Esophagus squamous epithelium (tissue), 5 donors: ENCODE data around the gene SRA1. TPM values are rescaled to one million over a fixed set of nuclear protein-coding genes. Genes with fewer than 3 reads are reported as not detected.

ENCODE experiments used
- DNase-seq: peaks from one replicate; lab custom pipeline; 2025; lab: John Stamatoyannopoulos, UW
- H3K27ac ChIP-seq, 4 donors: fragments of 200-600 bp; sonication (generic); one replicate each; pipeline ENCODE4 v1.5.1; 2016 to 2019; ENCODE audit warnings: mild to moderate bottlenecking in 1 of 4
- H3K27me3 ChIP-seq, 4 donors: fragments of 200-600 bp; sonication (generic); 1 replicate in 3 of 4; 2 replicates in 1 of 4; pipeline versions ENCODE4 v1.5.1 to v1.6.0; 2017 to 2021; ENCODE audit warnings: antibody characterized with exemption in 1 of 4
- H3K36me3 ChIP-seq, 3 donors: fragments of 200-600 bp; sonication (generic); one replicate each; pipeline ENCODE4 v1.5.1; 2016 to 2019
- H3K4me1 ChIP-seq, 3 donors: fragments of 200-600 bp; sonication (generic); one replicate each; pipeline ENCODE4 v1.5.1; 2017 to 2019
- H3K4me3 ChIP-seq, 4 donors: fragments of 200-600 bp; sonication (generic); 1 replicate in 3 of 4; 2 replicates in 1 of 4; pipeline ENCODE4 v1.5.1; 2016 to 2019; ENCODE audit warnings: mild to moderate bottlenecking in 2 of 4, moderate library complexity in 1 of 4
- H3K9me3 ChIP-seq, 3 donors: fragments of 200-600 bp; sonication (generic); one replicate each; pipeline ENCODE4 v1.5.1; 2016 to 2019
- CTCF ChIP-seq, 6 experiments: fragments of 450-650 bp in 4 of 6; fragments of 200-600 bp in 2 of 6; sonication (generic) in 2 of 6; IDR thresholded peaks; one replicate each; pipeline ENCODE4 v1.5.1; 2016 to 2019; ENCODE audit warnings: antibody characterized with exemption in 6 of 6, mild to moderate bottlenecking in 4 of 6, moderate library complexity in 4 of 6
- POLR2A ChIP-seq, 4 donors: fragments of 450-650 bp; IDR thresholded peaks; one replicate each; pipeline ENCODE4 v1.6.1; 2017; ENCODE audit warnings: antibody characterized with exemption in 4 of 4, mild to moderate bottlenecking in 4 of 4, moderate library complexity in 3 of 4
- WGBS, 2 donors: methylation state at CpG; one replicate each; pipeline ENCODE4 v1.1.5; 2018; 5-methylcytosine and 5-hydroxymethylcytosine counted together
- intact Hi-C: fragments of 100-400 bp; cut with DNase I; formaldehyde crosslinking; loops from one replicate; pipeline ENCODE4 v1.15.0; 2022
- total RNA-seq, 4 donors: library from RNA; depleted of rRNA; stranded (reverse); fragments of >200 nt; gene quantifications; one replicate each; pipeline ENCODE4 v1.1.0, GENCODE V29; 2016
- donor health status: DM: yes; HTN: yes; CAD: no.

The SRA1 gene
- total RNA-seq, 4 donors from 2014 or later: 17.4 to 22.3 (median 21.0) TPM

GRCh38 chr5:140568443-140569063, 11.3 kb upstream of the SRA1 start:
- 80% methylated on average over 1 of the region's 2 CpGs; no CpG with 5 or more reads in 1 of the 2 donors for WGBS, 2 donors
- intact Hi-C loops: loop anchor here (5.0 kb wide), 1 partner anchor 74 kb away; no protein-coding TSS in a partner anchor
- TF ChIP-seq POLR2A (IDR thresholded peaks at IDR 0.05): no peak
- no peak for TF ChIP-seq CTCF (IDR thresholded peaks at IDR 0.05)

GRCh38 chr5:140567871-140568270, 10.6 kb upstream of the SRA1 start:
- peak overlapping the region in 3 of 4 donors; percentile 68 to 83 (median 70) for H3K27ac ChIP-seq
- H3K9me3 ChIP-seq: no peaks in the 10 kb centered on the region
- no peak for DNase-seq
- no peak for TF ChIP-seq POLR2A (IDR thresholded peaks at IDR 0.05)
- no peak for TF ChIP-seq CTCF (IDR thresholded peaks at IDR 0.05)
- no peaks in the 10 kb centered on the region for H3K27me3 ChIP-seq
- peaks cover 8 to 46% (median 14%) of the 10 kb centered on the region in 3 donors for H3K36me3 ChIP-seq
- peaks cover 16 to 84% (median 49%) of the 10 kb centered on the region in 3 donors for H3K4me1 ChIP-seq
- no peak overlapping the region for H3K4me3 ChIP-seq
- WGBS, 2 donors: 96% methylated on average over 8 of the region's 13 CpGs; no CpG with 5 or more reads in 1 of the 2 donors
- intact Hi-C loops: loop anchor here (5.0 kb wide), 1 partner anchor 74 kb away; no protein-coding TSS in a partner anchor

More at GRCh38 chr5:140568443-140569063, 11.3 kb upstream of the SRA1 start:
- Histone ChIP-seq H3K36me3 (peaks cover 8 to 46% (median 14%) of the 10 kb centered on the region in 3 donors), H3K9me3 (no peaks in the 10 kb centered on the region), H3K4me1 (peaks cover 10 to 77% (median 42%) of the 10 kb centered on the region in 3 donors), H3K4me3 (no peak overlapping the region), H3K27ac (peak overlapping the region; percentile 40 to 83 (median 69)), H3K27me3 (no peaks in the 10 kb centered on the region)
- no peak for DNase-seq

- no peak overlapping the region for H3K27ac ChIP-seq
- peaks cover 8 to 46% (median 14%) of the 10 kb centered on the region in 3 donors for H3K36me3 ChIP-seq
- no peak for TF ChIP-seq CTCF (IDR thresholded peaks at IDR 0.05)
- no peak for TF ChIP-seq POLR2A (IDR thresholded peaks at IDR 0.05)
- DNase-seq: no peak
- WGBS, 2 donors: 87 to 97% methylated on average over 14 to 18 of the region's 22 CpGs
- H3K9me3 ChIP-seq: no peaks in the 10 kb centered on the region
- H3K27me3 ChIP-seq: no peaks in the 10 kb centered on the region
- peaks cover 16 to 90% (median 50%) of the 10 kb centered on the region in 3 donors for H3K4me1 ChIP-seq
- intact Hi-C loops: loop anchor here (5.0 kb wide), 1 partner anchor 75 kb away; no protein-coding TSS in a partner anchor
- H3K4me3 ChIP-seq: no peak overlapping the region
Observed at GRCh38 chr5:140567136-140567818, 10.0 kb upstream of the SRA1 start.

- Histone ChIP-seq H3K4me3 (no peak overlapping the region), H3K27me3 (no peaks in the 10 kb centered on the region), H3K27ac (peak overlapping the region in 1 of 4 donors; percentile 97), H3K4me1 (peaks cover 16 to 91% (median 51%) of the 10 kb centered on the region in 3 donors), H3K9me3 (no peaks in the 10 kb centered on the region), H3K36me3 (peaks cover 8 to 53% (median 14%) of the 10 kb centered on the region in 3 donors)
- intact Hi-C loops: loop anchor here (5.0 kb wide), 1 partner anchor 76 kb away; no protein-coding TSS in a partner anchor
- TF ChIP-seq POLR2A (IDR thresholded peaks at IDR 0.05) (no peak), CTCF (IDR thresholded peaks at IDR 0.05) (no peak)
- DNase-seq: no peak
- WGBS, 2 donors: 84 to 100% methylated on average over 3 to 5 of the region's 5 CpGs
Observed at GRCh38 chr5:140566665-140567064, 9.4 kb upstream of the SRA1 start.

- TF ChIP-seq POLR2A (IDR thresholded peaks at IDR 0.05): no peak
- TF ChIP-seq CTCF (IDR thresholded peaks at IDR 0.05): no peak
- 18 to 23% methylated on average over 3 to 4 of the region's 4 CpGs for WGBS, 2 donors
- H3K27me3 ChIP-seq: no peaks in the 10 kb centered on the region
- H3K27ac ChIP-seq: peak overlapping the region; percentile 93 to 97 (median 94)
- intact Hi-C loops: loop anchor here (5.0 kb wide), 1 partner anchor 77 kb away; no protein-coding TSS in a partner anchor
- H3K36me3 ChIP-seq: peaks cover 8 to 61% (median 14%) of the 10 kb centered on the region in 3 donors
- H3K4me1 ChIP-seq: peaks cover 16 to 85% (median 48%) of the 10 kb centered on the region in 3 donors
- no peaks in the 10 kb centered on the region for H3K9me3 ChIP-seq
- DNase-seq: no peak
- H3K4me3 ChIP-seq: peak overlapping the region in 3 of 4 donors; percentile 73 to 91 (median 83)
Observed at GRCh38 chr5:140565780-140566095, 8.5 kb upstream of the SRA1 start.
